SKM-1 (cell line): ENCODE measurements around the gene SPATA2.
A peak's percentile ranks its signal among the peaks of the same experiment; 100 is the strongest.
"Not testable (repeated sequence)": the region's sequence is repeated elsewhere in the genome, so short reads cannot be mapped to it uniquely, and the experiment has no call there.

Experiments
- DNase-seq: peaks from one replicate; lab custom pipeline; 2025; ENCODE audit not compliant: unreplicated experiment; lab: John Stamatoyannopoulos, UW

Gene SPATA2

DNA sequence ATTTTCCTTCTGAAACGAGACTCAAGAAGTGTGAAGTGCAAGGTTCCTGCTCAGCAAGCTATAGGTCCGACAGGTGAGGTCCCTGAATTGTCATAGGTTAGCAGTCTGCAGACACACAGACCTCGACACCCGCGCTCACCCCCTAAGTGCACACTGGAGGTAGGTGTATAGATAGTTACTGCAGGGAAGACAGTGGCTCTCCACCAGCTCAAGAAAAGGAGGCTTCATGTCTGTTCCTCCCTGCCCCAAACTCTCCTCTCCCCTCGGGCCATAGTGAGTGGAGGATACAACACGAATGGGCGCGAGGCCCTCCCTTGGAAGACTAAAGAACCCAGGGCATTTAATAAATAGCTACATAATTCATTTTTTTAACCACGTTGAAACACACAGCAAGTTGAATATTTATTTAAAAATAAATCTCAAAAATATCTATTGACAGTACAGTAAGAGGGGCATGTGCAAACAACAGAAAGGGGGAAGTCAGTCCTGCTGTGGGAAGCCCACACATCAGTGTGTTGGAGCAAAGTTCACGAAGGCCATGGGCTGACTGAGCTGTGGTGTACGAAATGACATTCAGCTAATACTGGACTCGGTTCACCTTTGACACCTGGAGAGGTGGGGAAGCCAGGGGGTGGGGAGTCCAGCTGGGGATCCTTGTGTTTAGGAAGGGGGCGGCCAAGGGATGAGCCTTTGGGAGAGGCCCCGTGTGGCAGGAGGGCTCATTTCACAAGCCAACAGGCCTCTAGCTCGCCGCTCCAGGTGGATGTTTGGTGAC is 10.7 kb downstream of the SPATA2 start:
- no peak for DNase-seq

GRCh38 chr20:49901588-49901987 is 13.7 kb downstream of the SPATA2 start:
- DNase-seq = no peak

DNA sequence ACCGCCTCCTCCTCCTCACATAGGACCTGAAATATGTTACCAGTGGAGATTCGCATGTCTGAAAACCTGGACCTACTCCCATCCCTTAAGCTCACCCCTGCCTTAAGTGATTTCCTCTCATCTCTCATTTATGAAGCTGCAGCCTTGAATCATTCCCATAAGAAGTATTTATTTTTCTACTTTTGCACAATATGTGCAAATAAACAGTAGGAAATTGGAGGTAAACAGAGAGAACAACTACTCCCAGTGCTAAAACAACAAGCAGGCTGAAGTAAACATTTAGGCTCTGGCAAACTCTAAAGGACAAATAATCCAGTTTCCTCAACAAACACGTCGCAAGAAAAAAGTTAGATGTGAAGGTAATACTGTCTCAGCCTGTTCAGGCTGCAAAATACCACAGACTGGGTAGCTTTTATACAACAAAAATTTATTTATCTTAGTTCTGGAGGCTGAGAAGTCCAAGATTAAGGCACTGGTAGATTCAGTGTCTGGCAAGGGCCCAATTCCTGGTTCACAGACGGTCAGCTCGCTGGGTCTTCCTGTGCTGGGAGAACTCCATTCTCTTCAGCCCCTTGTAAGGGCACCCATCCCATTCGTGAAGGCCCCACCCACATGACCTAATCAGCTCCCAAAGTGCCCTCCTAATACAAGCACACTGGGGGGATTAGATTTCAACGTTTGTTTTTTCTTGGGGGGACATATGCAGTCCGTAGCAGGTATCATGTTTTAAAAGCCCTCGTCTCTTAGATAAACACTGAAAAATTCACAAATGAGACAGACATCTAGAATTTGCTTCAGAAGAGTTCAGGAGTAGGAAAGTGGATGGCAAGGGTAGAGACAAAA is 15.6 kb downstream of the SPATA2 start:
- DNase-seq = no peak

- peak; percentile 74 for DNase-seq
Observed at GRCh38 chr20:49896204-49896603, 19.1 kb downstream of the SPATA2 start.

GRCh38 chr20:49895474-49896093 is 19.7 kb downstream of the SPATA2 start:
- not testable (repeated sequence) for DNase-seq

GRCh38 chr20:49894073-49894470 is 21.3 kb downstream of the SPATA2 start:
- DNase-seq = no peak

DNA sequence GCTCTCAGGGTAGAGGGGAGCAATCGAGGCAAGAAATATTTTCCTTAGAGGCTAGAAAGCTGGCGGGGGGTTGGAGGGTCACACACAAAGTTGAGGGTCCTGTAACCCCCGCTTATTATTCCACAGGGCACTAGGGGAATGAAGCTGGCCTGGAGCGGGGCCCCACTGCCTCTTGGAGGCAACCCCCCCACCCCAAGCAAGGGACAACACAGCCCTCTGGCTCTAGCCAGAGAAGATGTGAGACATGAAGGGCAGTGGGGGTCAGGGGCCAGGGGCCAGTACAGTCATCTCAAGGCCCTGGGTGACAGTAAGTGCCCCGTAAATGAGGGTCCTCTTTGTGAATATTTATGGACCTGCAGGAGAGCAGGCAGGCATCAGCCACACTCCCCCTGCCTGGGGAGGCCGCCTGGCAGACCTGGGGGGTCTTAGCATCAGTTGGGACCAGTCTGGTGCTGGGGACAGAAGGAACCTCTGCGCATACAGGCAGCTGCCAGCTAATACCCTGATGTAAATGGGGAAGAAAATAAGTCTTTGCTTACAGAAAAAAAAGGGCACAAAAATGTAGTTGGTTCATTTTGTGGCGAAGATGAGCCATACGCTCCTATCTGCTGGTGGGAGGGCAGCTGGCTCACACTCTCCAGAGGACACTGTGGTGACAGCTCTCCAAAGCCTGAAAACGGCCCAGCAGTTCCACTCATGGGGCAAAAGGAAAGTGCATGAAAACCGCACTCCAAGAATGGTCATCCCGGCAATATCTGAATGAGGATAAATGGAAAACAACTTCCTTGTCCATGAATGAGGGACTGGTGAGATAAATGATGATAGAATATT is 21.9 kb downstream of the SPATA2 start:
- DNase-seq = no peak

GRCh38 chr20:49892817-49893216 is 22.5 kb downstream of the SPATA2 start:
- DNase-seq = no peak

GRCh38 chr20:49892260-49892659 is 23.1 kb downstream of the SPATA2 start:
- no peak for DNase-seq

DNA sequence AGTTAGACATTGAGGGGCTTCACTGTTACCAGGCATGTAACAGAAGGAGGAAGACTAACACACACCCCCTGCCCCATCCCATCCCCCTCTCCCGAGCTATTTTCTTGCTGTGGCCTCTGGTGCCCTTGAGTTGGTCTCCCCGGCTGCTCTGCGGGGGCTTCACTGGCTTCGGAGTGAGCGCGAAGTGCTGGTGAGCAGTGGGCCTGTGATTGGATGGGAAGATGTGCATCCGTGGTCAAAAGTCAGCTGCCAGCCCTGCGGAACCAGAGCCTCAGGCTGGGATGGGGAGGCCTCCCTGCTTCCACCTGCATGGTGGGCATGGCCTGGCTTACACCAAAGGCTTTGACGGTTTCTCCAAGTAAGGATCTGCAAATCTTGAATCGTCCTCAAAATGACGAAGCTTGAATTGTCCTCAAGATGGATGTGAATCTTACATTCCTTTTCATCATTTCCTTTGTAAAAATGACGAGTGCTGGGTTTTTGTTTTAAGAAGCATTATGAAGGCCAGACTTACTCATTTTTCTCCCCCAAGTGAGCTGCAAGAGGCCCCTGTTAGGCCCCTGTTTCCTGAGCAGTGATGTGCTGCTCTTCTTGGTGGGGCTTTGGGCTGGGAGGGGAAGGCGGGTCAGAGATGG is 23.7 kb downstream of the SPATA2 start:
- no peak for DNase-seq

GRCh38 chr20:49890471-49891361 is 24.6 kb downstream of the SPATA2 start:
- no peak for DNase-seq

- DNase-seq = no peak
Observed at GRCh38 chr20:49889935-49890333, 25.4 kb downstream of the SPATA2 start.

GRCh38 chr20:49889001-49889934 is 26.1 kb downstream of the SPATA2 start:
- no peak for DNase-seq

GRCh38 chr20:49888212-49889000 is 26.9 kb downstream of the SPATA2 start:
- DNase-seq = peak; percentile 23

GRCh38 chr20:49887251-49888211 is 27.8 kb downstream of the SPATA2 start:
- DNase-seq = no peak

DNA sequence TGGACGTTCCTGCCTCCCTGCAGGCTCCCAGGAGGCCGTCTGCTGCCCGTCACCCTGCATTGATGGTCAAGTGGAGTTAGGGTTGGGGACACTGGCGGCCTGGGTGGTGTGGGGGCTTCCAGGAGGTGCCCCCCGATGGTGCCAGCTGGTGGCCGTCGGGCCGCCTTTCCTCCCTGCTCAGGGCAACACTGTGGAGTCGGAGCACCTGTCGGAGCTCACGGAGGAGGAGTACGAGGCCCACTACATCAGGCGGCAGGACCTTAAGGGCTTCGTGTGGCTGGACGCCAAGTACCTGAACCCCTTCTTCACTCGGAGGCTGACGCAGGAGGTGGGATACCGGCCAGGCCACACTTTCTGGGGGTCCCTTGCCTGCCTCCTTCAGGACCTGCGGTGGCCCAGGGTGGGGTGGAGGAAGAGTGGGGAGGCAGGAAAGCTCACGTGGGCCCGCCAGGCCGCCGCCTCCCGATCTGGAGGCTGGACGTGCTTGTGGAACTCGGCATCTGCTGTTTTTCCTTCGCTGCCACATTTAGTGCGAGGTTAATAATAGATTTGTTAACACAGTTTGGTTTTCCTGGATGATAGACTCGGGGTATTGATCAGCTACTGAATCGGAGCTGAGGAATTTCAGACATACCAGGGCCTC is 28.6 kb downstream of the SPATA2 start:
- DNase-seq = no peak
